HCT116 (cell line): ENCODE measurements around the gene OR5K3. TPM values are rescaled to one million over a fixed set of nuclear protein-coding genes. Genes with fewer than 3 reads are reported as not detected.

ENCODE experiments used
- CBX3 ChIP-seq: IDR thresholded peaks from 2 replicates; pipeline ENCODE4 v1.6.1; 2012; ENCODE audit warnings: low read depth
- CEBPB ChIP-seq: IDR thresholded peaks from 2 replicates; pipeline ENCODE4 v1.6.1; 2012; ENCODE audit warnings: low read depth
- EZH2 ChIP-seq: fragments of 200-600 bp; sonication (generic); IDR thresholded peaks from 2 replicates; pipeline ENCODE4 v1.6.1; 2017; ENCODE audit warnings: antibody characterized with exemption, mixed run types
- EZH2phosphoT487 ChIP-seq: fragments of 200-600 bp; IDR thresholded peaks from 2 replicates; pipeline ENCODE4 v1.6.1; 2018; ENCODE audit warnings: antibody characterized with exemption, borderline replicate concordance
- MAX ChIP-seq: IDR thresholded peaks from 2 replicates; pipeline ENCODE4 v1.6.1; 2012
- POLR2A ChIP-seq: IDR thresholded peaks from 2 replicates; pipeline ENCODE4 v1.7.0; 2011; ENCODE audit warnings: borderline replicate concordance; ENCODE audit not compliant: insufficient read depth, insufficient read length; ENCODE audit errors: extremely low read depth
- POLR2AphosphoS5 ChIP-seq: IDR thresholded peaks from 2 replicates; pipeline ENCODE4 v1.6.1; 2011; ENCODE audit warnings: mild to moderate bottlenecking, low read depth, low read length, moderate library complexity
- REST ChIP-seq: IDR thresholded peaks from 2 replicates; pipeline ENCODE4 v1.6.1; 2012; ENCODE audit warnings: low read depth
- SIN3A ChIP-seq: IDR thresholded peaks from 2 replicates; pipeline ENCODE4 v1.6.1; 2012; ENCODE audit warnings: low read depth
- TCF7L2 ChIP-seq: IDR thresholded peaks from 2 replicates; pipeline ENCODE4 v1.7.0; 2011; ENCODE audit warnings: borderline replicate concordance, inconsistent platforms; ENCODE audit not compliant: insufficient read depth, insufficient read length; ENCODE audit errors: extremely low read depth
- ZBTB33 ChIP-seq: IDR thresholded peaks from 2 replicates; pipeline ENCODE4 v1.6.1; 2011; ENCODE audit warnings: mild to moderate bottlenecking, low read length, moderate library complexity; ENCODE audit not compliant: insufficient replicate concordance; ENCODE audit errors: extremely low read depth
- ZFX ChIP-seq: fragments of 450-650 bp; IDR thresholded peaks from 2 replicates; pipeline ENCODE4 v1.6.1; 2017
- ZNF274 ChIP-seq: fragments of 200-500 bp; sonication (Bioruptor generic); IDR thresholded peaks from 2 replicates; pipeline ENCODE4 v1.6.1; 2014; ENCODE audit warnings: mild to moderate bottlenecking, low read depth, low read length, inconsistent platforms
- total RNA-seq: library from RNA; stranded (reverse); gene quantifications from one replicate; pipeline ENCODE4 v1.2.1, GENCODE V29; 2021; ENCODE audit not compliant: unreplicated experiment

The OR5K3 gene
- total RNA-seq, 1 experiment from 2014 or later: not detected

- TF ChIP-seq ZBTB33 (no peak), SIN3A (no peak), MAX (no peak), ZNF274 (no peak), EZH2phosphoT487 (no peak), EZH2 (no peak), REST (no peak), TCF7L2 (no peak), CBX3 (no peak), CEBPB (no peak), ZFX (no peak), POLR2AphosphoS5 (no peak), POLR2A (no peak)
Measured at GRCh38 chr3:98371853-98372252, 18.6 kb upstream of the OR5K3 start (continued).
